Measurements from ENCODE around the gene MIEF2. TPM values are rescaled to one million over a fixed set of nuclear protein-coding genes. Genes with fewer than 3 reads are reported as not detected.

The MIEF2 gene
- polyA plus RNA-seq, 1 of the 3 experiments (the other 2 are of a cell fraction), result 12.7 TPM

DNA sequence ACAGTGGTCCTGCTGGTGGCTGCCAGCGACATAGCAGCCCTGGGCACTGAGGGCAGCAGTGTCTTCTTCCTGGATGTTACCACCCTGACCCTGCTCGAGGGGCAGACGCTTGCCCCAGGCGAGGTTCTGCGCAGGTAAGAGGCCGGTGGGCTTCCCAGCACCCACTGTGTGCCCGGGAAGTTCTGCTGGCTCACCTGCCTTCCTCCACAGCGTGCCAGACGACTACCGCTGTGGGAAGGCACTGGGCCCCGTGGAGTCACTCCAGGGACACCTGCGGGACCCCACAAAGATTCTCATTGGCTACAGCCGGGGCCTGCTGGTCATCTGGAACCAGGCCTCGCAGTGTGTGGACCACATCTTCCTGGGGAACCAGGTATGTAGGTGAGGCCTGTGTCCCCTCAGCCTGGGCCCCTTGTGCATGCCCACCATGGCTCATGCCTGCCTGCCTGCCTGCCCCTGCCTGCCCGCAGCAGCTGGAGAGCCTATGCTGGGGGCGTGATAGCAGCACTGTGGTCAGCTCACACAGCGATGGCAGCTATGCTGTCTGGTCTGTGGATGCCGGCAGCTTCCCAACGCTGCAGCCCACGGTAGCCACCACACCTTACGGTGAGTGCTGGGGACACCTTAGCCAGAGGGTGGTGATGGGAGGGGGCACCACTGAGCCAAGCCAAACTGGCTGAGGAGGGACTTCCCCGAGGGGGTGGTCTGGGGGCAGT, 26.5 kb upstream of the MIEF2 start:
- WGBS (ENCODE audit: low lambda C conversion rate), result 96% methylated on average over 19 of the region's 22 CpGs
- H3K27ac ChIP-seq (ENCODE audit: low read depth in 2 of 2, low read length in 1 of 2), result no peak overlapping the region

DNA sequence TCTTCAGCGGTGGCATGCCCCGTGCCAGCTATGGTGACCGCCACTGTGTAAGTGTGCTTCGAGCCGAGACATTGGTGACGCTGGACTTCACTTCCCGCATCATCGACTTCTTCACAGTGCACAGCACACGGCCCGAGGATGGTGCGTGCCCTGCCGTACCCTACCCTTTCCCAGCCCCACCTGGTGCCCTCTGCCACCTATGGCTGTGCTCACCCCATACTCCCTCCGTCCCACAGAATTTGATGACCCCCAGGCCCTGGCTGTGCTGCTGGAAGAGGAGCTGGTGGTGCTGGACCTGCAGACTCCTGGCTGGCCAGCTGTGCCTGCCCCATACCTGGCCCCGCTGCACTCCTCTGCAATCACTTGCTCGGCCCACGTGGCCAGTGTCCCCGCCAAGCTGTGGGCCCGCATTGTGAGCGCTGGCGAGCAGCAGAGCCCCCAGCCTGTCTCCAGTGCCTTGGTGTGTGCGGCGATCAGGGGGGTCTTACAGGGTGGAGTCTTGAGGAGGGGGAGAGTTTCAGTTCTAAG, 25.5 kb upstream of the MIEF2 start:
- CTCF ChIA-PET, result interaction anchor here (1.4 to 4.4 kb wide), 2 partner anchors 13 to 16 kb away, joined by 3 to 26 read pairs; no protein-coding TSS in a partner anchor
- Histone ChIP-seq H2AFZ (ENCODE audit: low read depth) (no peak overlapping the region), H4K20me1 (ENCODE audit: insufficient read depth) (no peaks in the 10 kb centered on the region), H3F3A (replicated peaks; ENCODE audit: insufficient read depth) (peaks cover 4% of the 10 kb centered on the region), H3K9me2 (no peaks in the 10 kb centered on the region), H3K27me3 (ENCODE audit: insufficient read depth) (no peaks in the 10 kb centered on the region), H3K9me3 (no peaks in the 10 kb centered on the region), H3K4me1 (ENCODE audit: control insufficient read depth in 1 of 2, insufficient read depth in 2 of 2, low read depth in 1 of 2, low read length in 1 of 2) (peaks cover 5 to 6% of the 10 kb centered on the region in 2 experiments; a peak in 3 of 4 replicates), H3K79me2 (ENCODE audit: insufficient read depth) (peaks cover 16% of the 10 kb centered on the region), H3K4me2 (peak overlapping the region; percentile 22; the same call in 1 of the 2 replicates), H3K9ac (peak overlapping the region; percentile 44; the same call in 1 of the 2 replicates), H3K36me3 (replicated peaks in 1 of 2; ENCODE audit: control insufficient read depth in 1 of 2, insufficient read depth in 2 of 2, low read length in 1 of 2) (peaks cover 0 to 24% of the 10 kb centered on the region in 2 experiments), H3K27ac (ENCODE audit: low read depth in 2 of 2, low read length in 1 of 2) (peak overlapping the region in 1 of 2 experiments; percentile 70; a peak in 2 of 4 replicates), H3K4me3 (ENCODE audit: low read depth in 2 of 2, low read length in 1 of 2) (no peak overlapping the region)
- POLR2A ChIA-PET, result no interaction called here
- WGBS (ENCODE audit: low lambda C conversion rate), result 97% methylated on average over 16 of the region's 22 CpGs
- DNase-seq, result no peak
- no peak for TF ChIP-seq MEF2A (IDR thresholded peaks at IDR 0.05; ENCODE audit: borderline replicate concordance, low read depth)
- no peak for TF ChIP-seq EP300 (IDR thresholded peaks at IDR 0.05; ENCODE audit: borderline replicate concordance in 1 of 2, low read depth in 1 of 2, low read length in 1 of 2)
- TF ChIP-seq GABPA (IDR thresholded peaks at IDR 0.05; ENCODE audit: low read depth), result no peak
- TF ChIP-seq, protein P1, sequence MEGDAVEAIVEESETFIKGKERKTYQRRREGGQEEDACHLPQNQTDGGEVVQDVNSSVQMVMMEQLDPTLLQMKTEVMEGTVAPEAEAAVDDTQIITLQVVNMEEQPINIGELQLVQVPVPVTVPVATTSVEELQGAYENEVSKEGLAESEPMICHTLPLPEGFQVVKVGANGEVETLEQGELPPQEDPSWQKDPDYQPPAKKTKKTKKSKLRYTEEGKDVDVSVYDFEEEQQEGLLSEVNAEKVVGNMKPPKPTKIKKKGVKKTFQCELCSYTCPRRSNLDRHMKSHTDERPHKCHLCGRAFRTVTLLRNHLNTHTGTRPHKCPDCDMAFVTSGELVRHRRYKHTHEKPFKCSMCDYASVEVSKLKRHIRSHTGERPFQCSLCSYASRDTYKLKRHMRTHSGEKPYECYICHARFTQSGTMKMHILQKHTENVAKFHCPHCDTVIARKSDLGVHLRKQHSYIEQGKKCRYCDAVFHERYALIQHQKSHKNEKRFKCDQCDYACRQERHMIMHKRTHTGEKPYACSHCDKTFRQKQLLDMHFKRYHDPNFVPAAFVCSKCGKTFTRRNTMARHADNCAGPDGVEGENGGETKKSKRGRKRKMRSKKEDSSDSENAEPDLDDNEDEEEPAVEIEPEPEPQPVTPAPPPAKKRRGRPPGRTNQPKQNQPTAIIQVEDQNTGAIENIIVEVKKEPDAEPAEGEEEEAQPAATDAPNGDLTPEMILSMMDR (IDR thresholded peaks at IDR 0.05), result no peak
- TF ChIP-seq SMC3 (IDR thresholded peaks at IDR 0.05; ENCODE audit: low read depth, low read length), result no peak
- TF ChIP-seq, protein P2, sequence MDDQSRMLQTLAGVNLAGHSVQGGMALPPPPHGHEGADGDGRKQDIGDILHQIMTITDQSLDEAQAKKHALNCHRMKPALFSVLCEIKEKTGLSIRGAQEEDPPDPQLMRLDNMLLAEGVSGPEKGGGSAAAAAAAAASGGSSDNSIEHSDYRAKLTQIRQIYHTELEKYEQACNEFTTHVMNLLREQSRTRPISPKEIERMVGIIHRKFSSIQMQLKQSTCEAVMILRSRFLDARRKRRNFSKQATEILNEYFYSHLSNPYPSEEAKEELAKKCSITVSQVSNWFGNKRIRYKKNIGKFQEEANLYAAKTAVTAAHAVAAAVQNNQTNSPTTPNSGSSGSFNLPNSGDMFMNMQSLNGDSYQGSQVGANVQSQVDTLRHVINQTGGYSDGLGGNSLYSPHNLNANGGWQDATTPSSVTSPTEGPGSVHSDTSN (IDR thresholded peaks at IDR 0.05), result no peak
- TF ChIP-seq, protein P3, sequence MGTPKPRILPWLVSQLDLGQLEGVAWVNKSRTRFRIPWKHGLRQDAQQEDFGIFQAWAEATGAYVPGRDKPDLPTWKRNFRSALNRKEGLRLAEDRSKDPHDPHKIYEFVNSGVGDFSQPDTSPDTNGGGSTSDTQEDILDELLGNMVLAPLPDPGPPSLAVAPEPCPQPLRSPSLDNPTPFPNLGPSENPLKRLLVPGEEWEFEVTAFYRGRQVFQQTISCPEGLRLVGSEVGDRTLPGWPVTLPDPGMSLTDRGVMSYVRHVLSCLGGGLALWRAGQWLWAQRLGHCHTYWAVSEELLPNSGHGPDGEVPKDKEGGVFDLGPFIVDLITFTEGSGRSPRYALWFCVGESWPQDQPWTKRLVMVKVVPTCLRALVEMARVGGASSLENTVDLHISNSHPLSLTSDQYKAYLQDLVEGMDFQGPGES (IDR thresholded peaks at IDR 0.05; ENCODE audit: low read depth, low read length), result no peak
- TF ChIP-seq SIN3A (IDR thresholded peaks at IDR 0.05; ENCODE audit: borderline replicate concordance, low read depth, low read length), result no peak
- no peak for TF ChIP-seq EZH2phosphoT487 (IDR thresholded peaks at IDR 0.05; ENCODE audit: borderline replicate concordance, low read depth)
- TF ChIP-seq, protein P4, sequence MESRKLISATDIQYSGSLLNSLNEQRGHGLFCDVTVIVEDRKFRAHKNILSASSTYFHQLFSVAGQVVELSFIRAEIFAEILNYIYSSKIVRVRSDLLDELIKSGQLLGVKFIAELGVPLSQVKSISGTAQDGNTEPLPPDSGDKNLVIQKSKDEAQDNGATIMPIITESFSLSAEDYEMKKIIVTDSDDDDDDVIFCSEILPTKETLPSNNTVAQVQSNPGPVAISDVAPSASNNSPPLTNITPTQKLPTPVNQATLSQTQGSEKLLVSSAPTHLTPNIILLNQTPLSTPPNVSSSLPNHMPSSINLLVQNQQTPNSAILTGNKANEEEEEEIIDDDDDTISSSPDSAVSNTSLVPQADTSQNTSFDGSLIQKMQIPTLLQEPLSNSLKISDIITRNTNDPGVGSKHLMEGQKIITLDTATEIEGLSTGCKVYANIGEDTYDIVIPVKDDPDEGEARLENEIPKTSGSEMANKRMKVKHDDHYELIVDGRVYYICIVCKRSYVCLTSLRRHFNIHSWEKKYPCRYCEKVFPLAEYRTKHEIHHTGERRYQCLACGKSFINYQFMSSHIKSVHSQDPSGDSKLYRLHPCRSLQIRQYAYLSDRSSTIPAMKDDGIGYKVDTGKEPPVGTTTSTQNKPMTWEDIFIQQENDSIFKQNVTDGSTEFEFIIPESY (IDR thresholded peaks at IDR 0.05; ENCODE audit: borderline replicate concordance, low read depth), result no peak
- TF ChIP-seq ELF1 (IDR thresholded peaks at IDR 0.05), result no peak
- no peak for TF ChIP-seq RXRA (IDR thresholded peaks at IDR 0.05; ENCODE audit: borderline replicate concordance, low read depth)
- no peak for TF ChIP-seq FOSL2 (IDR thresholded peaks at IDR 0.05; ENCODE audit: borderline replicate concordance, low read depth)
- TF ChIP-seq POLR2AphosphoS5 (IDR thresholded peaks at IDR 0.05; ENCODE audit: low read depth, low read length), result no peak
- TF ChIP-seq RCOR1 (IDR thresholded peaks at IDR 0.05; ENCODE audit: low read length), result no peak

More for the DNA sequence above, 26.5 kb upstream of the MIEF2 start:
- no peaks in the 10 kb centered on the region for H3K9me2 ChIP-seq
- no peak overlapping the region for H3K9ac ChIP-seq
- DNase-seq, result no peak
- ChIA-PET POLR2A (no interaction called here), CTCF (no interaction called here)
- H3K4me1 ChIP-seq (ENCODE audit: control insufficient read depth in 1 of 2, insufficient read depth in 2 of 2, low read depth in 1 of 2, low read length in 1 of 2), result peaks cover 6 to 7% of the 10 kb centered on the region in 2 experiments; a peak in 3 of 4 replicates
- 0 out of 2 replicates have a peak, but pooled peaks cover 7% of the 10 kb centered on the region for H4K20me1 ChIP-seq (ENCODE audit: insufficient read depth)
- TF ChIP-seq RFX5 (IDR thresholded peaks at IDR 0.05; ENCODE audit: low read length) (no peak), FOXM1 (IDR thresholded peaks at IDR 0.05; ENCODE audit: low read depth) (no peak), FOSL2 (IDR thresholded peaks at IDR 0.05; ENCODE audit: borderline replicate concordance, low read depth) (no peak), GATA2 (CRISPR knock-in tag; IDR thresholded peaks at IDR 0.05) (no peak), RAD21 (IDR thresholded peaks at IDR 0.05; ENCODE audit: low read length) (no peak), TEAD4 (IDR thresholded peaks at IDR 0.05; ENCODE audit: borderline replicate concordance, insufficient read depth) (no peak), JUND (IDR thresholded peaks at IDR 0.05) (no peak)
- TF ChIP-seq, protein P2 (IDR thresholded peaks at IDR 0.05), result no peak
- no peak overlapping the region for H3K4me3 ChIP-seq (ENCODE audit: low read depth in 2 of 2, low read length in 1 of 2)
- no peak overlapping the region for H2AFZ ChIP-seq (ENCODE audit: low read depth)
- H3K36me3 ChIP-seq (replicated peaks in 1 of 2; ENCODE audit: control insufficient read depth in 1 of 2, insufficient read depth in 2 of 2, low read length in 1 of 2), result peaks cover 0 to 24% of the 10 kb centered on the region in 2 experiments
- no peaks in the 10 kb centered on the region for H3K9me3 ChIP-seq
- H3K27me3 ChIP-seq (ENCODE audit: insufficient read depth), result no peaks in the 10 kb centered on the region
- peaks cover 4% of the 10 kb centered on the region for H3F3A ChIP-seq (replicated peaks; ENCODE audit: insufficient read depth)
- no peak overlapping the region for H3K4me2 ChIP-seq
- peaks cover 24% of the 10 kb centered on the region for H3K79me2 ChIP-seq (ENCODE audit: insufficient read depth)

Measured in SK-N-SH (cell line).